ENCODE measurements around the gene CD19.

Gene CD19

GRCh38 chr16:28886945-28887344 is 44.8 kb upstream of the CD19 start:
- TF ChIP-seq TAF1 (IDR thresholded peaks at IDR 0.05; ENCODE audit: borderline replicate concordance, insufficient read depth, low read length) (no peak), POLR2AphosphoS5 (IDR thresholded peaks at IDR 0.05; ENCODE audit: low read depth, low read length) (no peak), FOXP2 (optimal IDR thresholded peaks at IDR 0.05; ENCODE audit: borderline replicate concordance, extremely low read depth, extremely low read length, insufficient read depth) (no peak), SIN3A (IDR thresholded peaks at IDR 0.05; ENCODE audit: borderline replicate concordance, insufficient read depth, low read length) (no peak)
- TF ChIP-seq, protein P1, sequence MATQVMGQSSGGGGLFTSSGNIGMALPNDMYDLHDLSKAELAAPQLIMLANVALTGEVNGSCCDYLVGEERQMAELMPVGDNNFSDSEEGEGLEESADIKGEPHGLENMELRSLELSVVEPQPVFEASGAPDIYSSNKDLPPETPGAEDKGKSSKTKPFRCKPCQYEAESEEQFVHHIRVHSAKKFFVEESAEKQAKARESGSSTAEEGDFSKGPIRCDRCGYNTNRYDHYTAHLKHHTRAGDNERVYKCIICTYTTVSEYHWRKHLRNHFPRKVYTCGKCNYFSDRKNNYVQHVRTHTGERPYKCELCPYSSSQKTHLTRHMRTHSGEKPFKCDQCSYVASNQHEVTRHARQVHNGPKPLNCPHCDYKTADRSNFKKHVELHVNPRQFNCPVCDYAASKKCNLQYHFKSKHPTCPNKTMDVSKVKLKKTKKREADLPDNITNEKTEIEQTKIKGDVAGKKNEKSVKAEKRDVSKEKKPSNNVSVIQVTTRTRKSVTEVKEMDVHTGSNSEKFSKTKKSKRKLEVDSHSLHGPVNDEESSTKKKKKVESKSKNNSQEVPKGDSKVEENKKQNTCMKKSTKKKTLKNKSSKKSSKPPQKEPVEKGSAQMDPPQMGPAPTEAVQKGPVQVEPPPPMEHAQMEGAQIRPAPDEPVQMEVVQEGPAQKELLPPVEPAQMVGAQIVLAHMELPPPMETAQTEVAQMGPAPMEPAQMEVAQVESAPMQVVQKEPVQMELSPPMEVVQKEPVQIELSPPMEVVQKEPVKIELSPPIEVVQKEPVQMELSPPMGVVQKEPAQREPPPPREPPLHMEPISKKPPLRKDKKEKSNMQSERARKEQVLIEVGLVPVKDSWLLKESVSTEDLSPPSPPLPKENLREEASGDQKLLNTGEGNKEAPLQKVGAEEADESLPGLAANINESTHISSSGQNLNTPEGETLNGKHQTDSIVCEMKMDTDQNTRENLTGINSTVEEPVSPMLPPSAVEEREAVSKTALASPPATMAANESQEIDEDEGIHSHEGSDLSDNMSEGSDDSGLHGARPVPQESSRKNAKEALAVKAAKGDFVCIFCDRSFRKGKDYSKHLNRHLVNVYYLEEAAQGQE (IDR thresholded peaks at IDR 0.05; ENCODE audit: insufficient read depth in 1 of 2, low read depth in 2 of 2, low read length in 2 of 2), result no peak

DNA sequence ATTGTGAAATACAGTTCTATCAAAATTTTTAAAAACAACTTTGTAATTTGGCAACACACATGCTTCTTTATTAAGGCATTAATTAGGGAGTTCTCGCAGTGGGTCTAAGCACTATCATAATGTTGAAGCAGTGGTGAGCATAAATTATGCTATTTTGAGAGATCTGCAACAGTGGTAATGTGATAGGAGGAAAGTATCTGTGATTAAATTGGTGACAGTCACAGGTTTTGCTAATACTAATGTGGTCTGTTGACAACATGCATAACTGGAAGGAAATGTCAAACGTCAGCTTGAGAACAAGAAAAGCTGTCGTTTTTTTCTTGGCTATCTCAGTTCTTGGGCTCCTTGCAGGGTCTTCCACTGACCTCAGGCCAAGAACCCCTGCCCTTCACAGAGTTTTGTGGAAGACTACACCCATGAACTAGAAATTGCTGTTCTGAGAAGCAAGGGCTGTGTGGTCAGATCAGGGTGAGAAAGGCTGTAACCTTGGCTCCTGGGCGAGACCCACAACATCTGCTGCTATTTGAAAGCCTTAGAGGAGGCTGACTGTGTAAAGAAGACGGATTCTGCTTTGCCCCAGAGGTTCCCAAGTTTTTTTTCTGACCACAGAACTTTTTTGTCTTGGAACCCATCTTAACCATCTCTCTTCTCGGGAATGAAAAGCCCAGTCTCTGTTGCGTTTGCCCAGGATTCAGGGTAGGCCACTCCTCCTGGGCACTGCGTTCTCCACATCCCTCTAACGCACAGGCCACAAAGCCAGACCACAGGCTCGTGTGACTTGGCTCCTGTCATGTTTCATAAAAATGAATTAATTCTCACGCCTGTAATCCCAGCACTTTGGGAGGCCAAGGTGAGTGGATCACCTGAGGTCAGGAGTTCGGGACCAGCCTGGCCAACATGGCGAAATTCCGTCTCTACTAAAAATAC is 39.5 kb upstream of the CD19 start:
- TF ChIP-seq, protein P1 (IDR thresholded peaks at IDR 0.05; ENCODE audit: insufficient read depth in 1 of 2, low read depth in 2 of 2, low read length in 2 of 2), result no peak
- TF ChIP-seq POLR2AphosphoS5 (IDR thresholded peaks at IDR 0.05; ENCODE audit: low read depth, low read length) (no peak), TAF1 (IDR thresholded peaks at IDR 0.05; ENCODE audit: borderline replicate concordance, insufficient read depth, low read length) (no peak), SIN3A (IDR thresholded peaks at IDR 0.05; ENCODE audit: borderline replicate concordance, insufficient read depth, low read length) (no peak), FOXP2 (optimal IDR thresholded peaks at IDR 0.05; ENCODE audit: borderline replicate concordance, extremely low read depth, extremely low read length, insufficient read depth) (no peak)

DNA sequence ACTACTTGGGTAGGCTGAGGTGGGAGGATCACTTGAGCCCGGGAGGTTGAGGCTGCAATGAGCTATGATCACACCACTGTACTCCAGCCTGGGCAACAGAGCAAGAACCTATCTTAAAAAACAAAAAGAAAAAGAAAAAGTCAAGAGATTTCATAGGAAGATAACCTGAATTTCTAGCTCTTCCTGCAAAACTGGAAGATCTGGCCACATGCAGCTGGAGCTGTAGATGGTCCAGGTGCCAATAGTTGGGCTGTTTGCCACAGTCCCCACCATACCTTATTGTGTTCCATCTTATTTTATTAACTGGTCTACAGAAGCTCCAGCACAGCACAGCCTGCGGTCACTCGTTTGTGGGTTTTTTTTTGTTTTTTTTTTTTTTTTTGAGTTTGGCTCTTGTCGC is 38.5 kb upstream of the CD19 start:
- TF ChIP-seq POLR2AphosphoS5 (IDR thresholded peaks at IDR 0.05; ENCODE audit: low read depth, low read length), result no peak
- no peak for TF ChIP-seq SIN3A (IDR thresholded peaks at IDR 0.05; ENCODE audit: borderline replicate concordance, insufficient read depth, low read length)
- no peak for TF ChIP-seq FOXP2 (optimal IDR thresholded peaks at IDR 0.05; ENCODE audit: borderline replicate concordance, extremely low read depth, extremely low read length, insufficient read depth)
- TF ChIP-seq, protein P1 (IDR thresholded peaks at IDR 0.05; ENCODE audit: insufficient read depth in 1 of 2, low read depth in 2 of 2, low read length in 2 of 2), result no peak
- no peak for TF ChIP-seq TAF1 (IDR thresholded peaks at IDR 0.05; ENCODE audit: borderline replicate concordance, insufficient read depth, low read length)

- TF ChIP-seq POLR2AphosphoS5 (IDR thresholded peaks at IDR 0.05; ENCODE audit: low read depth, low read length), result no peak
- no peak for TF ChIP-seq TAF1 (IDR thresholded peaks at IDR 0.05; ENCODE audit: borderline replicate concordance, insufficient read depth, low read length)
- no peak for TF ChIP-seq SIN3A (IDR thresholded peaks at IDR 0.05; ENCODE audit: borderline replicate concordance, insufficient read depth, low read length)
- TF ChIP-seq, protein P1 (IDR thresholded peaks at IDR 0.05; ENCODE audit: insufficient read depth in 1 of 2, low read depth in 2 of 2, low read length in 2 of 2), result no peak
- no peak for TF ChIP-seq FOXP2 (optimal IDR thresholded peaks at IDR 0.05; ENCODE audit: borderline replicate concordance, extremely low read depth, extremely low read length, insufficient read depth)
These were observed 36.2 kb upstream of the CD19 start for GRCh38 chr16:28895609-28896008.
